Smooth muscle cell of trachea (primary cell): ENCODE measurements around the gene NUAK2. TPM values are rescaled to one million over a fixed set of nuclear protein-coding genes. Genes with fewer than 3 reads are reported as not detected.

Source experiments
- total RNA-seq: library from RNA; depleted of rRNA; stranded (reverse); fragments of >200 nt; gene quantifications from 2 replicates; pipeline ENCODE4 v1.2.1, GENCODE V29; 2014

NUAK2 gene
- total RNA-seq: 0.87 and 2.8 TPM in 2 replicates

GRCh38 chr1:205321162-205321958 is at the start of gene NUAK2:
TSS of gene NUAK2 (minus strand) at chr1:205321745. CDS start at chr1:205321628, 117 bp downstream.

GRCh38 chr1:205356440-205357139 is 35.0 kb upstream of the NUAK2 start, which contains the start of gene KLHDC8A:
TSS of gene KLHDC8A (minus strand) at chr1:205356922. CDS start at chr1:205343604, 13,318 bp downstream.

Other genes starting within 250 kb of the NUAK2 start
- 1.5 and 1.8 TPM in 2 replicates for gene TMEM81, start 237.3 kb downstream of the NUAK2 start, total RNA-seq
- gene RBBP5, start 199.8 kb downstream of the NUAK2 start, total RNA-seq: 18.9 and 19.7 TPM in 2 replicates
- gene DSTYK, start 110.0 kb downstream of the NUAK2 start, total RNA-seq: 35.2 and 38.4 TPM in 2 replicates
- 5.2 and 6.1 TPM in 2 replicates for gene TMCC2, start 93.8 kb downstream of the NUAK2 start, total RNA-seq
- gene KLHDC8A, start 35.2 kb upstream of the NUAK2 start, total RNA-seq: not detected in 2 replicates
- gene LEMD1, start 100.3 kb upstream of the NUAK2 start, total RNA-seq: not detected in 2 replicates
- under 0.01 TPM in 1 of 2 replicates, not detected in the other for gene BLACAT1, start 134.3 kb upstream of the NUAK2 start, total RNA-seq
- 1.3 TPM in 1 of 2 replicates, not detected in the other for gene CDK18, start 182.9 kb upstream of the NUAK2 start, total RNA-seq